ENCODE results near the gene VAPA.

DNA sequence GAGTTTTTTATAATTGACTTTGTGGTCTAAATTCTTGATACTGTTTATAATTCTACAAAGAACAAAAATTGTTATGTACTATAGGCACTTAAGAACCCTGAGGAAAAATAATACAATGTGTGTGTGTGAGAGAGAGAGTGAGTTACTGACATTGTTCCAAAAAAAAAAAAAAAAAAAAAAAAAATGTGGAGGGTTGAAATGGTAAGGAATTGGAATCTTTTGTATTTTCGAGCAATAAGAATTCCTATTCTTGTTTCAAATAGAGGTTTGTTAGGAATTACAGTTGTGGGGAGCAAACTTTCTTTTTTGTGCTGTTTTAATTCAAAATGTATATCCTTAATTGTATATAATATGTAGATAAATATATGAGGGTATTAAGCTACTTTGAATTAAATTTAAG, 45.7 kb downstream of the VAPA start:
- TF ChIP-seq EZH2 (IDR thresholded peaks at IDR 0.05; ENCODE audit: borderline replicate concordance, low read depth, low read length, severe bottlenecking) (no peak), GATA2 (IDR thresholded peaks at IDR 0.05; ENCODE audit: insufficient read depth, insufficient read length, low read depth, low read length) (no peak), POLR2A (IDR thresholded peaks at IDR 0.05; ENCODE audit: low read depth, low read length) (no peak), JUN (IDR thresholded peaks at IDR 0.05; ENCODE audit: borderline replicate concordance, insufficient read depth, insufficient read length, low read depth) (no peak)
- TF ChIP-seq, protein P1, sequence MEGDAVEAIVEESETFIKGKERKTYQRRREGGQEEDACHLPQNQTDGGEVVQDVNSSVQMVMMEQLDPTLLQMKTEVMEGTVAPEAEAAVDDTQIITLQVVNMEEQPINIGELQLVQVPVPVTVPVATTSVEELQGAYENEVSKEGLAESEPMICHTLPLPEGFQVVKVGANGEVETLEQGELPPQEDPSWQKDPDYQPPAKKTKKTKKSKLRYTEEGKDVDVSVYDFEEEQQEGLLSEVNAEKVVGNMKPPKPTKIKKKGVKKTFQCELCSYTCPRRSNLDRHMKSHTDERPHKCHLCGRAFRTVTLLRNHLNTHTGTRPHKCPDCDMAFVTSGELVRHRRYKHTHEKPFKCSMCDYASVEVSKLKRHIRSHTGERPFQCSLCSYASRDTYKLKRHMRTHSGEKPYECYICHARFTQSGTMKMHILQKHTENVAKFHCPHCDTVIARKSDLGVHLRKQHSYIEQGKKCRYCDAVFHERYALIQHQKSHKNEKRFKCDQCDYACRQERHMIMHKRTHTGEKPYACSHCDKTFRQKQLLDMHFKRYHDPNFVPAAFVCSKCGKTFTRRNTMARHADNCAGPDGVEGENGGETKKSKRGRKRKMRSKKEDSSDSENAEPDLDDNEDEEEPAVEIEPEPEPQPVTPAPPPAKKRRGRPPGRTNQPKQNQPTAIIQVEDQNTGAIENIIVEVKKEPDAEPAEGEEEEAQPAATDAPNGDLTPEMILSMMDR (IDR thresholded peaks at IDR 0.05; ENCODE audit: extremely low read depth in 1 of 2, insufficient read depth in 1 of 2, low read depth in 1 of 2, low read length in 2 of 2), result no peak
